Ishikawa (cell line): ENCODE measurements around the gene MAP1LC3B2.

ENCODE experiments used
- CEBPB ChIP-seq: IDR thresholded peaks from 2 replicates; pipeline ENCODE4 v1.6.1; 2012
- CREB1 ChIP-seq: IDR thresholded peaks from 2 replicates; pipeline ENCODE4 v1.6.1; 2012; ENCODE audit warnings: low read depth
- EGR1 ChIP-seq: IDR thresholded peaks from 2 replicates; pipeline ENCODE4 v1.6.1; 2012
- EP300 ChIP-seq: IDR thresholded peaks from 2 replicates; pipeline ENCODE4 v1.6.1; 2012; ENCODE audit warnings: borderline replicate concordance
- FOXM1 ChIP-seq: IDR thresholded peaks from 2 replicates; pipeline ENCODE4 v1.6.1; 2012; ENCODE audit warnings: low read depth, borderline replicate concordance
- MAX ChIP-seq: IDR thresholded peaks from 2 replicates; pipeline ENCODE4 v1.6.1; 2012
- NFIC ChIP-seq: IDR thresholded peaks from 2 replicates; pipeline ENCODE4 v1.6.1; 2012
- RAD21 ChIP-seq: IDR thresholded peaks from 2 replicates; pipeline ENCODE4 v1.6.1; 2012; ENCODE audit warnings: low read depth
- TAF1 ChIP-seq: IDR thresholded peaks from 2 replicates; pipeline ENCODE4 v1.6.1; 2012; ENCODE audit warnings: low read depth, mild to moderate bottlenecking
- TCF12 ChIP-seq: IDR thresholded peaks from 2 replicates; pipeline ENCODE4 v1.6.1; 2012; ENCODE audit warnings: low read depth
- YY1 ChIP-seq: IDR thresholded peaks from 2 replicates; pipeline ENCODE4 v1.6.1; 2012; ENCODE audit warnings: low read depth
- ZBTB7A ChIP-seq: IDR thresholded peaks from 2 replicates; pipeline ENCODE4 v1.6.1; 2012; ENCODE audit warnings: low read depth
- TF ChIP-seq, protein P1 (sequence below): IDR thresholded peaks from 2 replicates; pipeline ENCODE4 v1.6.1; 2012
- TF ChIP-seq, protein P2 (sequence below): IDR thresholded peaks from 2 replicates; pipeline ENCODE4 v1.6.1; 2012; ENCODE audit warnings: low read depth, mild to moderate bottlenecking

MAP1LC3B2 gene

GRCh38 chr12:116537101-116537904, 21.9 kb upstream of the MAP1LC3B2 start:
- TF ChIP-seq EGR1: no peak
- no peak for TF ChIP-seq RAD21
- no peak for TF ChIP-seq EP300
- no peak for TF ChIP-seq ZBTB7A
- TF ChIP-seq TCF12: no peak
- TF ChIP-seq MAX: no peak
- no peak for TF ChIP-seq NFIC
- TF ChIP-seq, protein P1, sequence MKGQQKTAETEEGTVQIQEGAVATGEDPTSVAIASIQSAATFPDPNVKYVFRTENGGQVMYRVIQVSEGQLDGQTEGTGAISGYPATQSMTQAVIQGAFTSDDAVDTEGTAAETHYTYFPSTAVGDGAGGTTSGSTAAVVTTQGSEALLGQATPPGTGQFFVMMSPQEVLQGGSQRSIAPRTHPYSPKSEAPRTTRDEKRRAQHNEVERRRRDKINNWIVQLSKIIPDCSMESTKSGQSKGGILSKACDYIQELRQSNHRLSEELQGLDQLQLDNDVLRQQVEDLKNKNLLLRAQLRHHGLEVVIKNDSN: no peak

DNA sequence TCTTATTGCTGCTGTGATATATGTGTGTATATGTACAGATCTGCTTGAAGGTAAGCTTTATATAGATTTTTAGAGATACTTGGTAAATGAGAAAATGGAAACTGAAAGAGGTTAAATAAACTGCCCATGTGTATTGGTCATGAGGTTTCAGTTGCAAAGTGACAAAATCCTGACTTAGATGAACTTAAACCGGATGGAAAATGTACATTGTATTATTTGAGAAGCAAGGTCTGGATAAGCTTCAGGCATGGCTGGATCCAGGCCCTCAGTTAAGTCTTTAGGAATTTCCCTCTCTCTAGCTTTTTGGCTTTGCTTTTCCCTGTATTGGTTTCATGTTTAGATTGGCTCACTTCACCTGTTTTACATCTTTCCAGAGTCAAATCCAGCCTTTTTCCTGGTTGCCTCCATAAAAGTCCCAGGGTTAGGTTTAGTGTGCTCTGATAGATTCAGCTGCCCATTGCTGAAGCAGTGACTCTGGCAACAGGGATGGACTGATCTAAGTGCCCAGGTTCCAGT, 21.0 kb upstream of the MAP1LC3B2 start:
- TF ChIP-seq TAF1 (no peak), ZBTB7A (no peak), NFIC (no peak), RAD21 (no peak), TCF12 (no peak), MAX (no peak), CREB1 (no peak), YY1 (no peak)

DNA sequence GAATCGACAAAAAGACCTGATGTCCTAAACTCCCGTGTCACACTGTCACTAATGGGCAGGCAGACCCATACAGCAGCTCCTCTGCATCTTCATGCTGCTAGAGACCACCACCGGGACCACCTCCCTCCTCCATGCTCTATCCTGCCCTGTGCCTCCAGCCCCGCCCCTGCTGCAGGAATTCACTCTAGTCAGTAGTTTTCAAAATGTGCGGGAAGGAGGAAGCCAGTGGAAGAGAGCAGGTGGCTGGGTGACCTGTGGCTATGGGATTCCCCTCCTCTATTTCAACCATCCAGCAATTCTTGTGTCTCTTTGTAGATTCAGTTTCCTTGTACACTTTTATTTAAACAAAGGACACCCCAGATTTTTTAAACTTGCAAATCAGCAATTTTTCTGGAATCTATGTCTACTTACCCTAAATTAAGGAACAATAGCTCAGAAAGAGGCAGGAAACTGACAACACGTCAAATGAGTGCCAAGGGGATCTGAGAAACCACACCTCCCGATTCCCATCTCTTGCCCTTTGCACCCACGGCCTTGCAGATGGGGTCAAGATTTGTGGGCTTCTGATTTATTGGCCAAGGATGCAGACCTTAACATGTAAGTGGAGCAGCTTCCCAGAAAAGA, 20.4 kb upstream of the MAP1LC3B2 start:
- TF ChIP-seq TAF1 (no peak), RAD21 (no peak), MAX (no peak), NFIC (no peak), CREB1 (no peak), ZBTB7A (no peak), YY1 (no peak)
- TF ChIP-seq, protein P2, sequence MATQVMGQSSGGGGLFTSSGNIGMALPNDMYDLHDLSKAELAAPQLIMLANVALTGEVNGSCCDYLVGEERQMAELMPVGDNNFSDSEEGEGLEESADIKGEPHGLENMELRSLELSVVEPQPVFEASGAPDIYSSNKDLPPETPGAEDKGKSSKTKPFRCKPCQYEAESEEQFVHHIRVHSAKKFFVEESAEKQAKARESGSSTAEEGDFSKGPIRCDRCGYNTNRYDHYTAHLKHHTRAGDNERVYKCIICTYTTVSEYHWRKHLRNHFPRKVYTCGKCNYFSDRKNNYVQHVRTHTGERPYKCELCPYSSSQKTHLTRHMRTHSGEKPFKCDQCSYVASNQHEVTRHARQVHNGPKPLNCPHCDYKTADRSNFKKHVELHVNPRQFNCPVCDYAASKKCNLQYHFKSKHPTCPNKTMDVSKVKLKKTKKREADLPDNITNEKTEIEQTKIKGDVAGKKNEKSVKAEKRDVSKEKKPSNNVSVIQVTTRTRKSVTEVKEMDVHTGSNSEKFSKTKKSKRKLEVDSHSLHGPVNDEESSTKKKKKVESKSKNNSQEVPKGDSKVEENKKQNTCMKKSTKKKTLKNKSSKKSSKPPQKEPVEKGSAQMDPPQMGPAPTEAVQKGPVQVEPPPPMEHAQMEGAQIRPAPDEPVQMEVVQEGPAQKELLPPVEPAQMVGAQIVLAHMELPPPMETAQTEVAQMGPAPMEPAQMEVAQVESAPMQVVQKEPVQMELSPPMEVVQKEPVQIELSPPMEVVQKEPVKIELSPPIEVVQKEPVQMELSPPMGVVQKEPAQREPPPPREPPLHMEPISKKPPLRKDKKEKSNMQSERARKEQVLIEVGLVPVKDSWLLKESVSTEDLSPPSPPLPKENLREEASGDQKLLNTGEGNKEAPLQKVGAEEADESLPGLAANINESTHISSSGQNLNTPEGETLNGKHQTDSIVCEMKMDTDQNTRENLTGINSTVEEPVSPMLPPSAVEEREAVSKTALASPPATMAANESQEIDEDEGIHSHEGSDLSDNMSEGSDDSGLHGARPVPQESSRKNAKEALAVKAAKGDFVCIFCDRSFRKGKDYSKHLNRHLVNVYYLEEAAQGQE: no peak

- no peak for TF ChIP-seq EP300
- TF ChIP-seq ZBTB7A: no peak
- TF ChIP-seq, protein P2: no peak
- no peak for TF ChIP-seq FOXM1
- TF ChIP-seq CEBPB: no peak
- no peak for TF ChIP-seq TCF12
These were observed 19.8 kb upstream of the MAP1LC3B2 start for GRCh38 chr12:116539361-116539771.

GRCh38 chr12:116539905-116540482, 19.2 kb upstream of the MAP1LC3B2 start:
- TF ChIP-seq NFIC (peak; percentile 44; the same call in 1 of the 2 replicates), YY1 (no peak)

GRCh38 chr12:116540622-116541152, 18.5 kb upstream of the MAP1LC3B2 start:
- TF ChIP-seq, protein P1: no peak
- TF ChIP-seq RAD21 (no peak), NFIC (no peak), MAX (no peak), YY1 (no peak), CEBPB (no peak), FOXM1 (no peak), TAF1 (no peak)
- TF ChIP-seq, protein P2: no peak
